Measurements from ENCODE around the gene DIPK2A.

The DIPK2A gene

GRCh38 chr3:143975554-143976152 lies 4.0 kb downstream of the DIPK2A start:
- no peak for DNase-seq

DNA sequence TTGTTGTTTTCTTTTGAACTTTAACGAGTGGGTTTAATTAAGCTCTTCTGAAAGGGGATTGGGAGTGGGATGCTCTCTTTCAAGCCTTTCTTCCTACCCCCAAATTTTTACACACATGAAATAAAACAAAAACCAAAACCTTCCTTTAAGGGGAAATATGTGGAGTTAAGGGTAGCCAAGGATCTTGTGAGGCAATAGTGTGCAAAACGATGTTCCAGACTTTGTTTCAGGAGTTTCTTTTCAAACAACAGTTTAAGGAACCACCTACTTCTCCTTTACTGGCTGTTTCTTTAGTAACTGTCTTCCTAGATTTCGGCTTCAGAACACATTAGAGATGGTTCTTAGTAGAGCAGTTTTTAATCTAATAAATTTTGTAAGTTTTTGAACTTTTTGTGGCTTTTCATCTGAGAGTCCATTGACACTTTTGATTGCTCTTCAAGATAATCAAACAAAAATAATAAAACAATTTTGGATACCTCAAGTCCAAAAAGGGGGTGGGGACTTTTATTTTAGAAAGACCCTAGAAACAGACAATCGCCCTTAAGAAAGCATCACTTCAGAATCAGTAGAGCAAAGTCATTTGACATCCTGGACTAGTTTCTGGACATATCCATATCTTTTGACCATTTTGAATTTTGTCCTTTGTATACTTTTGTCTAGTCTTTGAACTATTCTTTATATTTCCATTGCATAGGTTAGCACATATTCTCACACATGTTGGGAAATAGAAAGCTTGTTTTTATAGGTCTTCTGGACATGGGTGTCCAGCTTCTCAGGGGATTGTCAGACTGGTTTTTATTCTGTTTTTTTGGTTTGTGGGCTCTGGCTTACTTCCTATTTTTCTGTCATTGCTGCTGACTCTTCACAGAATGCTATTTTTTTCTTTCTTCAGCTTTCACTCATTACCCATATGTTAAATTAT lies 6.0 kb downstream of the DIPK2A start:
- DNase-seq = no peak

DNA sequence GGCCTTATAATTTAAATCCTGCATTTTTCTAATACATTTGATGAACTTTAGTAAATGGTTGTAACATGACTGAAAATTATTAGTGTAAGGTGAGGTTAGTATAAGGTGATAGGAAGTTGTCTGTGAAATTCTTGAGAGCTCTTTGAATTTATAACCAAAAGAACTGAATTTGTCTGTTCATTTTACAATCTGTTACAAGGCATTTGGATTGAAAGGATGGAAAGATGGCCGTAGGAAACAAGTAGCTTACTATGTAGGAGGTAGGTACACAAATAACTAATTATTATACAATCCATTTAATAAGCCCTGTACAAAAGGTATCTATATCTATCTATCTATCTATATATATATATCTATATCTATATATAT lies 6.6 kb downstream of the DIPK2A start:
- no peak for DNase-seq

DNA sequence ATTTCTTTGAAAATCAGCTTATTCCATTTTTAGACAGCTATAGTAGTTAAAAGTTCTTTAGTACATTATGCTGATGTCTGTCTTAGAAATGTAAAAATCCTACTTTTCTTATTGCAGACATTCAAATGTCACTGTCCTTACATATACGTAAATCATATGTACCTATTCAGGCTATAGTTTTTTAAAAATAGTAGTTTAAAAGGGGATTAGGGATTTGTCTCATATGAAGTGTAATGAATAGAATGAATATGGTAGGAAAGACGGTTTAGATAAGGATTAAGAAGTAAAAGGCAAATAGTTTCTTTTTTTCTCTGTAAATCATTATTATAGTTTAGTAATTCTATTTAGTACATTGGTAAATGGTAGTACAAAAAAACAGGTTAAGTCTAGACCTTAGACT lies 7.4 kb downstream of the DIPK2A start:
- DNase-seq = no peak

DNA sequence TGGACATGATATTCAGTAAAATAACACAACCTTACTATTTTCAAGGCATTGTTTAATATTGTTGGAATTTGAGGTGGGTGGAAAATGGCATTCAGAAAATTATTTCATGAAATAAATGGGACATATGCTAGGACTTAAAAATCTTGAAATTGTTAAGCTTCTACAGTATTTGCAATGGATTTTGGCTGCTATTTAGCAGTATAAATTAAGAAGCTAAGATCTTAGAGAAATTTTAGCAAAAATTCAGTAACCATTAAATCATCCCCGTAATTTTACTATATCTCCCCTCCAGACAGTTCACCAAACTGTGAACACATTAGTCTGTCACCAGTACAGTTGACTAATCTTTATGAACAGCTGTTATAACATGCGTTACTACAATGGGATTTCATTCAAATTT lies 8.2 kb downstream of the DIPK2A start:
- no peak for DNase-seq

DNA sequence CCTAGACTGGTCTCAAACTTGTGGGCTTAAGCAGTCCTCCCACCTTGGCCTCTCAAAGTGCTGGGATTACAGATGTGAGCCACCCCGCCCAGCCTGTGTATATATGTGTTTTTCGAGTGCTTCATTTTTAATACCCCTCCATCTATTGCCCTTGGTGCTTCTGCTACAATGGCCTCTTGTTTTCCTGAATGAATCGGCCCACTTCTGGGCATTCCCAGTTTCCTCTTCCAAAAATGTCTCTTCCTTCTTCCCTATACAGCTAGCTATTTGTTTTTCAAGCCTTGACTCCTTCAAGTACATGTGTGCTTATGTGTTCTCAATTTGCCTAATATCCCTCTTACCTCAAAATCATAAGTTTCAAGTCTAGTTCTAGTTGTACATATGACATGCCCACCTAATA lies 16.7 kb downstream of the DIPK2A start:
- DNase-seq = no peak

DNA sequence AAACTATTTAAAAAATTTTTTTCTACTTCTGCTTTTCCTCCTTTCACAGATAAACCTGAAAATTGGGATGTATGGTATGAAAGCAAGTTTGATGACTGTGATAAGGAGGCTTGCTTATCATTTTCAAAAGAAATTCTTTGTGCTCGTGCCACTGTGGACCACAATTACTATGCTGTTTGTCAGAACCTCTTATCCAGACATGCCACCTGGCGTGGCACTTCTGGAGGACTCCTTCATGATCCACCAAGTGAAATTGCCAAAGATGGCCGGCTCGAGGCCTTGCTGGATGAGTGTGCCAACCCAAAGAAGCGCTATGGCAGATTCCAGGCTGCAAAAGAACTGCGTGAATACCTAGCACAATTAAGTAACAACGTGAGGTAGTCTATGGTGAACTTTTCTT lies 17.8 kb downstream of the DIPK2A start:
- no peak for DNase-seq

DNA sequence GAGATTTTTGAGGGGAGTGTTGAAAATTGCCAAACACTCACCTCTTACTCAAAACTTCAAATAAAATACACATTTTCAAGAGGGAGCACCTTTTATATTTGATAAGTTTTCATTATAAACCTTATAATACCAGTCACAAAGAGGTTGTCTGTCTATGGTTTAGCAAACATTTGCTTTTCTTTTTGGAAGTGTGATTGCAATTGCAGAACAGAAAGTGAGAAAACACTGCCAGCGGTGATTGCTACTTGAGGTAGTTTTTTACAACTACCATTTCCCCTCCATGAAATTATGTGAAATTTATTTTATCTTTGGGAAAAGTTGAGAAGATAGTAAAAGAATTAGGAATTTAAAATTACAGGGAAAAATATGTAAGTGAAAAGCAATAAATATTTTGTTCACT lies 20.1 kb downstream of the DIPK2A start:
- no peak for DNase-seq

DNA sequence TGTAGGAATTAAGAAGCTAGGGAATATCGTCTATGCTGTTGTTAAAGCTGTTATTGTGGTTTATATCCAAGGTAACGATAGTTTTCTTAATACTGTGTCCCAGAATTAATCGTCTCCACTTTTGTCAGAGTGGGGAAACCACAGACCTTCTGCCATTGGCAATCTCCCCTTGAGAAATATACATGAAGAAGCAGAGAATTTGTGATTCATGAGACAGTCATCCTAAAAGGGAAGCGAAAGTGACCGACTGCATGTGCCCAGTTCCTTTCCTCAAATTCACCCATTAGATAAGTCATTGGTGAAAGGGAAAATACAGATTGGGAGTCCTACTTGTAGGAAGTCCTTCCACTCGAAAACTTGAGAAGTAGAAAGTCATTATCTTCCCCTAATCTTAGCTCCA lies 26.6 kb downstream of the DIPK2A start:
- DNase-seq = no peak

DNA sequence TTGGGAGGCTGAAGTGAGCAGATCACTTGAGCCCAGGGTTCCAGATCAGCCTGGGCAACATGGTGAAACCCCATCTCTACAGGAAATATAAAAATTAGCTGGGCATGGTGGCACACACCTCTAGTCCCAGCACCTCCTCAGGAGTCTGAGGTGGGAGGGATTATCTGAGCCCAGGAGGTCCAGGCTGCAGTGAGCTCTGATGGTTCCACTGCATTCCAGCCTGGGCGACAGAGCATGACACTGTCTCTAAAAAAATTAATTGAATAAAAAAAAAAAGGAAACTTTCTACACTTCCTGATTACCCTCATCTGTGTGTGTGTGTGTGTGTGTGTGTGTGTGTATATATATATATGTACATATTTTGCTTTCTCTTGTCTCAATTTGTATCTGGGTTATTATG lies 31.4 kb downstream of the DIPK2A start:
- no peak for DNase-seq

DNA sequence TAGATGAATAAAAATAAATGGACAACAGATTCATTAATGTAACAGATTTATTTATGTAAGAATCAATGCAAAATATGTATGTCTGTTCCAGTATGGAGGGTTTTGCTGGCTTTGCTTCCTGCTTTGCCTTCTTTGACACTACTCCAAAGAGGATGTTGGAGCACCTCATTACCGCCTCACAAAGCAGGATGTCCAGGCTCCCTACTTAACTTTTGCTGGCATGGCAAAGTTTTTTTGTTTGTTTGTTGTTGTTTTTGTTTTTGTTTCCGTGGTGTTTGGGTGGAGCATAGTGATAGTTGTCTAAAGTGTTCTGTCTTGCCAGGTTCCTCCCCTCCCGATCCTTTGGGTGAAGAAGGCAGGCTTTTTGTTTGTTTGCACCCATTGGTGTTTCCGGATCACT lies 38.7 kb downstream of the DIPK2A start:
- no peak for DNase-seq

- DNase-seq = no peak
Measured at GRCh38 chr3:144011251-144011799, 39.7 kb downstream of the DIPK2A start.

DNA sequence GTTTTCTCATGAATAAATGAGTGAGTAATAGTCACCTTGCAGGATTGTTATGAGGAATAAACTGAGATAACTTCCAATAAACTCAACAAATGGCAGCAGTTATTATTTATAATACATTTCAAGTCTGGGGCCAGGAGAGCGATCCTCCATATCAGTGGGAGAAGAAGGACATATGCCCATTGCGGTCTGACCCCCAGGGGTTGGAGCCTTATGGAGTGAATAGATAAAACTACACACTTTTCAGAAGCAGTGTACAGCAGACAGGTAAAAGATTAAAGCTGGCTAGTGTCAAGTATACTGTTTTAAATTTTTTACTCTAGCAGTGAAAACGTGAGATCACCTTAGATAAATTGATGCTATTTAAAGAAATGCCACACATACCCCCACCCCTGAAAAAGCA lies 43.5 kb downstream of the DIPK2A start:
- no peak for DNase-seq

- DNase-seq = no peak
Measured at GRCh38 chr3:144018776-144019175, 47.2 kb downstream of the DIPK2A start.
